SH-SY5Y (cell line): ENCODE results near the gene DNAI7.

ENCODE experiments used
- GATA2 ChIP-seq: IDR thresholded peaks from 2 replicates; pipeline ENCODE4 v1.6.1; 2011; ENCODE audit warnings: mild to moderate bottlenecking, low read depth, low read length
- GATA3 ChIP-seq: IDR thresholded peaks from 2 replicates; pipeline ENCODE4 v1.6.1; 2011; ENCODE audit warnings: low read depth, mild to moderate bottlenecking, low read length, moderate library complexity

DNA sequence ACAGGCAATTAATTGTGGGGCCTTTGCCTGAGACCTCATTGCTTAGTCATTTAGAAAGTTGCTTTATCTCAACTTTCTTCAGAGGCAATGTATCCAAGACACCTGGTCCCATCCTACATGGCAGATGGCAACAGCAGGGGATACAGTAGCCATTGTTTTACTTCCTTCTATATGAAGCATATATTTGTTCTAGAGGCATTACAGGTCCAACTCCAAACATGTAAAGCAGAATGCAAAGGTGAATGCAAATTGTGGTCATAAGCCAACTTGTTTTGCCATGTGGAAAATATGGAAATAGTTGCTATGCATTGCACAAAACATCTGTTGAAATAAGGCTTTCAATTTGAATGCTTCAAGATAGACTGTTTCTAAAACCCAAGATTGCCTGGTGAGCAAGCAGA lies 136.3 kb downstream of the DNAI7 start:
- no peak for TF ChIP-seq GATA3
- no peak for TF ChIP-seq GATA2
